HepG2 (cell line): ENCODE data around the gene TM9SF3. TPM values are rescaled to one million over a fixed set of nuclear protein-coding genes. Genes with fewer than 3 reads are reported as not detected.
A peak's percentile ranks its signal among the peaks of the same experiment; 100 is the strongest.

Experiments used
- ATF4 ChIP-seq, 2 experiments: fragments of 450-650 bp in 1 of 2; sonication (generic) in 1 of 2; formaldehyde crosslinking; IDR thresholded peaks; 2 replicates each; pipeline versions ENCODE4 v1.5.0 to v1.8.0; 2020 to 2022; ENCODE audit warnings: mild to moderate bottlenecking in 1 of 2, missing genetic modification reagents in 1 of 2
- HNF1A ChIP-seq, 2 experiments: sonication (generic) in 1 of 2; formaldehyde crosslinking in 1 of 2; IDR thresholded peaks; 2 replicates each; pipeline versions ENCODE4 v1.4.0 to v1.6.1; 2016 to 2020; ENCODE audit warnings: borderline replicate concordance in 1 of 2, low read depth in 1 of 2, mild to moderate bottlenecking in 1 of 2, missing genetic modification reagents in 1 of 2
- RAD21 ChIP-seq: fragments of 450-650 bp; formaldehyde crosslinking; IDR thresholded peaks from 2 replicates; pipeline ENCODE4 v1.5.0; 2020; ENCODE audit warnings: mild to moderate bottlenecking
- TERF1 ChIP-seq: sonication (generic); formaldehyde crosslinking; IDR thresholded peaks from 2 replicates; pipeline ENCODE4 v1.8.0; 2022; ENCODE audit warnings: mild to moderate bottlenecking, missing genetic modification reagents, moderate library complexity
- ZBTB39 ChIP-seq: sonication (generic); formaldehyde crosslinking; IDR thresholded peaks from 2 replicates; pipeline ENCODE4 v1.5.0; 2020; ENCODE audit warnings: missing genetic modification reagents
- ZNF512 ChIP-seq: sonication (generic); formaldehyde crosslinking; IDR thresholded peaks from 2 replicates; pipeline ENCODE4 v1.4.0; 2020; ENCODE audit warnings: mild to moderate bottlenecking, missing genetic modification reagents
- ZNF687 ChIP-seq: sonication (generic); formaldehyde crosslinking; IDR thresholded peaks from 2 replicates; pipeline ENCODE4 v1.5.1; 2020; ENCODE audit warnings: mild to moderate bottlenecking, missing genetic modification reagents, moderate library complexity
- polyA plus RNA-seq, 8 experiments: library from polyadenylated mRNA; depleted of rRNA in 3 of 8; stranded (reverse) in 7 of 8; unstranded in 1 of 8; fragments of >200 nt; fragmentation: Illumina TruSeq in 4 of 8; extraction: Trizol in 4 of 8; gene quantifications; 2 replicates each; pipeline versions ENCODE4 v1.2.1 to v1.2.3, GENCODE V29; 2011 to 2016; ENCODE audit warnings: low read depth in 4 of 8, missing spikeins in 1 of 8, mixed read lengths in 1 of 8; ENCODE audit not compliant: insufficient read depth in 1 of 8
- total RNA-seq, 5 experiments: library from RNA; depleted of rRNA; stranded (reverse); fragments of >200 nt; fragmentation: Illumina TruSeq; extraction: Trizol; gene quantifications; 2 replicates each; pipeline ENCODE4 v1.2.3, GENCODE V29; 2016; ENCODE audit warnings: low read depth in 1 of 5

TM9SF3 gene
- total and polyA plus RNA-seq, 2 of the 13 experiments (the other 11 are each of a cell fraction or from before 2014, with no cell fraction given) = 43.8 to 120 TPM

GRCh38 chr10:96596422-96597407 is 9.9 kb upstream of the TM9SF3 start (continued):
- TF ChIP-seq ZBTB39 (CRISPR knock-in tag) (no peak), HNF1A (IDR thresholded peaks at IDR 0.05; ENCODE audit: low read depth) (peak; percentile 40; the same call in 1 of the 2 replicates), HNF1A (CRISPR knock-in tag; IDR thresholded peaks at IDR 0.05; ENCODE audit: borderline replicate concordance) (no peak), RAD21 (CRISPR knock-in tag) (no peak), ATF4 (CRISPR knock-in tag; IDR thresholded peaks at IDR 0.05) (peak in 1 of 2 experiments; percentile 18; a peak in 1 of 4 replicates), ZNF687 (CRISPR knock-in tag) (no peak), ZNF512 (peak; percentile 91), TERF1 (no peak)
